ENCODE measurements around the gene ADORA2B. TPM values are rescaled to one million over a fixed set of nuclear protein-coding genes. Genes with fewer than 3 reads are reported as not detected.

Gene ADORA2B
- total RNA-seq, 1 donor from 2014 or later, result 0.32 TPM

- H3K27me3 Mint-ChIP-seq (ENCODE audit: unreplicated experiment), result peaks cover 15% of the 10 kb centered on the region
Observed at GRCh38 chr17:15942207-15942833, 2.6 kb upstream of the ADORA2B start.

GRCh38 chr17:15943971-15944758 lies 765 bp upstream of the ADORA2B start:
- no peak for DNase-seq
- Mint-ChIP-seq H3K36me3 (ENCODE audit: unreplicated experiment) (no peaks in the 10 kb centered on the region), H3K27me3 (ENCODE audit: unreplicated experiment) (peaks cover 15% of the 10 kb centered on the region), H3K4me1 (ENCODE audit: low read depth, unreplicated experiment) (no peaks in the 10 kb centered on the region), H3K27ac (ENCODE audit: unreplicated experiment) (no peak overlapping the region), H3K9me3 (ENCODE audit: unreplicated experiment) (peaks cover 11% of the 10 kb centered on the region), H3K4me3 (ENCODE audit: unreplicated experiment) (peak overlapping the region; percentile 89)
- TF ChIP-seq CTCF (IDR thresholded peaks at IDR 0.05; ENCODE audit: partially characterized antibody, unreplicated experiment), result no peak

More at GRCh38 chr17:15942207-15942833, 2.6 kb upstream of the ADORA2B start:
- Mint-ChIP-seq H3K4me3 (ENCODE audit: unreplicated experiment) (no peak overlapping the region), H3K9me3 (ENCODE audit: unreplicated experiment) (peaks cover 11% of the 10 kb centered on the region), H3K4me1 (ENCODE audit: low read depth, unreplicated experiment) (no peaks in the 10 kb centered on the region), H3K27ac (ENCODE audit: unreplicated experiment) (no peak overlapping the region), H3K36me3 (ENCODE audit: unreplicated experiment) (no peaks in the 10 kb centered on the region)
- TF ChIP-seq CTCF (IDR thresholded peaks at IDR 0.05; ENCODE audit: partially characterized antibody, unreplicated experiment), result no peak
- no peak for DNase-seq

- Mint-ChIP-seq H3K4me1 (ENCODE audit: low read depth, unreplicated experiment) (no peaks in the 10 kb centered on the region), H3K9me3 (ENCODE audit: unreplicated experiment) (peaks cover 8% of the 10 kb centered on the region), H3K36me3 (ENCODE audit: unreplicated experiment) (peaks cover 5% of the 10 kb centered on the region), H3K4me3 (ENCODE audit: unreplicated experiment) (peak overlapping the region; percentile 77), H3K27me3 (ENCODE audit: unreplicated experiment) (peaks cover 17% of the 10 kb centered on the region), H3K27ac (ENCODE audit: unreplicated experiment) (no peak overlapping the region)
- DNase-seq, result no peak
- no peak for TF ChIP-seq CTCF (IDR thresholded peaks at IDR 0.05; ENCODE audit: partially characterized antibody, unreplicated experiment)
Observed at GRCh38 chr17:15945527-15946191, 729 bp downstream of the ADORA2B start.

GRCh38 chr17:15946611-15947120 lies 1.7 kb downstream of the ADORA2B start:
- Mint-ChIP-seq H3K4me1 (ENCODE audit: low read depth, unreplicated experiment) (no peaks in the 10 kb centered on the region), H3K27ac (ENCODE audit: unreplicated experiment) (no peak overlapping the region), H3K9me3 (ENCODE audit: unreplicated experiment) (peaks cover 8% of the 10 kb centered on the region), H3K27me3 (ENCODE audit: unreplicated experiment) (peaks cover 17% of the 10 kb centered on the region), H3K36me3 (ENCODE audit: unreplicated experiment) (peaks cover 5% of the 10 kb centered on the region), H3K4me3 (ENCODE audit: unreplicated experiment) (no peak overlapping the region)
- TF ChIP-seq CTCF (IDR thresholded peaks at IDR 0.05; ENCODE audit: partially characterized antibody, unreplicated experiment), result no peak
- DNase-seq, result no peak

Data from glutamatergic neuron (in vitro differentiated cells).